ENCODE data around the gene CYTH2.

GRCh38 chr19:48442116-48443035 lies 26.8 kb upstream of the CYTH2 start:
- no peak for TF ChIP-seq EZH2 (IDR thresholded peaks at IDR 0.05)
- TF ChIP-seq, protein P1, sequence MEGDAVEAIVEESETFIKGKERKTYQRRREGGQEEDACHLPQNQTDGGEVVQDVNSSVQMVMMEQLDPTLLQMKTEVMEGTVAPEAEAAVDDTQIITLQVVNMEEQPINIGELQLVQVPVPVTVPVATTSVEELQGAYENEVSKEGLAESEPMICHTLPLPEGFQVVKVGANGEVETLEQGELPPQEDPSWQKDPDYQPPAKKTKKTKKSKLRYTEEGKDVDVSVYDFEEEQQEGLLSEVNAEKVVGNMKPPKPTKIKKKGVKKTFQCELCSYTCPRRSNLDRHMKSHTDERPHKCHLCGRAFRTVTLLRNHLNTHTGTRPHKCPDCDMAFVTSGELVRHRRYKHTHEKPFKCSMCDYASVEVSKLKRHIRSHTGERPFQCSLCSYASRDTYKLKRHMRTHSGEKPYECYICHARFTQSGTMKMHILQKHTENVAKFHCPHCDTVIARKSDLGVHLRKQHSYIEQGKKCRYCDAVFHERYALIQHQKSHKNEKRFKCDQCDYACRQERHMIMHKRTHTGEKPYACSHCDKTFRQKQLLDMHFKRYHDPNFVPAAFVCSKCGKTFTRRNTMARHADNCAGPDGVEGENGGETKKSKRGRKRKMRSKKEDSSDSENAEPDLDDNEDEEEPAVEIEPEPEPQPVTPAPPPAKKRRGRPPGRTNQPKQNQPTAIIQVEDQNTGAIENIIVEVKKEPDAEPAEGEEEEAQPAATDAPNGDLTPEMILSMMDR (IDR thresholded peaks at IDR 0.05), result no peak
- no peak for TF ChIP-seq EZH2phosphoT487 (IDR thresholded peaks at IDR 0.05)
